Colonic mucosa (tissue), 4 donors: ENCODE measurements around the gene USP10. TPM values are rescaled to one million over a fixed set of nuclear protein-coding genes. Genes with fewer than 3 reads are reported as not detected.

Source experiments
- DNase-seq: peaks from one replicate; pipeline ENCODE4 v3.0.0-alpha.2; 2020
- H3K27ac ChIP-seq: fragments of 200-600 bp; one replicate; pipeline ENCODE4 v1.8.0; 2021
- H3K27me3 ChIP-seq: fragments of 200-600 bp; one replicate; pipeline ENCODE4 v1.8.0; 2021
- H3K36me3 ChIP-seq: fragments of 200-600 bp; one replicate; pipeline ENCODE4 v1.8.0; 2021
- H3K4me1 ChIP-seq: fragments of 200-600 bp; one replicate; pipeline ENCODE4 v1.8.0; 2021; ENCODE audit warnings: mild to moderate bottlenecking
- H3K4me3 ChIP-seq: fragments of 200-600 bp; one replicate; pipeline ENCODE4 v1.8.0; 2021
- H3K9ac ChIP-seq, 2 donors: one replicate each; pipeline ENCODE4 v1.7.0; 2013; ENCODE audit warnings: control low read depth in 2 of 2, low read depth in 2 of 2, low read length in 2 of 2
- H3K9me3 ChIP-seq: fragments of 200-600 bp; one replicate; pipeline ENCODE4 v1.8.0; 2021
- intact Hi-C: fragments of 100-400 bp; cut with DNase I; formaldehyde crosslinking; loops from one replicate; pipeline ENCODE4 v1.14.1; 2022
- total RNA-seq, 2 donors: library from RNA; stranded (reverse); fragmentation: NEBNext Ultra II Directional in 1 of 2; extraction: Animal tissue kit (Norgen Biotek cat#: 25700) in 1 of 2; gene quantifications; one replicate each; pipeline ENCODE4 v1.2.1, GENCODE V29; 2021
- TF ChIP-seq, protein P1 (sequence below): fragments of 200-600 bp; IDR thresholded peaks from one replicate; pipeline ENCODE4 v1.8.0; 2022; ENCODE audit warnings: antibody characterized with exemption, mild to moderate bottlenecking
- donor health status: healthy.
- donor health status: DM: no; HTN: no; CAD: no.
- donor health status: DM: no; HTN: no; CAD: no.

USP10 gene
- total RNA-seq, 2 donors from 2014 or later = 70.0 to 88.2 TPM

DNA sequence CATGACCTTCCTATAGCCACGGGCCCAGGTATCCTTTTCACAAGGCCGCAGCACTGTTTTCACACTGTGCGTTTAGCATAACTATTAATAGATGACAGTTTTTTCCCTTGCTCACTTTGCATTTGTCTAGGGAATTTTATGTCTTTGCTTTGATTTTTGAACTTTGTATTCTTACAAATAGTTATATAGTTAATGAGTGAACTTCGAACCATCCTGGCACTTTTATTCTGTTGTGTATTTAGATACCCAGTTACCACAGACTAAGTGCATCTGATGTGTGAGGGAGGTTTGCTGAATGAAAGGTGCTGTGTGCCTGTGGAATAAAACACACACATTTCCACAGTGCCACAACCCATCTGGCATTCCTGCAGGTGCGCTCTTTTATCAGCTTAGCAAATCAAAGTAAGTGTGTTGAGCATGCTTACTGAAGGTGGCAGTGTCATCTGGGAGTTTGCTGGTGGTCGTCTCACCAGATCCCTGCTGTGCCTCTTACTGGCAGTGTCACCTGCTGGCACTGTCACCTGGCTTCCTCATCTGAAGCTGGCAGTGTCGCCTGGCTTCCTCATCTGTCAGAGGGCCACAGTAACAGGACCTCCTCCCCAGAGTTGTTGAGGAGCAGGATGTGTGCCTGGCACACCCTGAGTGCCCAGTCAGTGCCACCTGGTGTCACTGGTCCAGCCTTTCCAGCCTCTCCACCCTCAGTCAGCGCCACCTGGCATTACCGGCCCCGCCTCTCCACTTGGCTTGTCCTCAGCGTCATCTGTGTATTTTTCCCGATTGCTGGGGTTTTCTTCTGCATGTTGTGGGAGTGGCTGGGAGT is 37.6 kb downstream of the USP10 start:
- intact Hi-C loops = no loop called here
- TF ChIP-seq, protein P1, sequence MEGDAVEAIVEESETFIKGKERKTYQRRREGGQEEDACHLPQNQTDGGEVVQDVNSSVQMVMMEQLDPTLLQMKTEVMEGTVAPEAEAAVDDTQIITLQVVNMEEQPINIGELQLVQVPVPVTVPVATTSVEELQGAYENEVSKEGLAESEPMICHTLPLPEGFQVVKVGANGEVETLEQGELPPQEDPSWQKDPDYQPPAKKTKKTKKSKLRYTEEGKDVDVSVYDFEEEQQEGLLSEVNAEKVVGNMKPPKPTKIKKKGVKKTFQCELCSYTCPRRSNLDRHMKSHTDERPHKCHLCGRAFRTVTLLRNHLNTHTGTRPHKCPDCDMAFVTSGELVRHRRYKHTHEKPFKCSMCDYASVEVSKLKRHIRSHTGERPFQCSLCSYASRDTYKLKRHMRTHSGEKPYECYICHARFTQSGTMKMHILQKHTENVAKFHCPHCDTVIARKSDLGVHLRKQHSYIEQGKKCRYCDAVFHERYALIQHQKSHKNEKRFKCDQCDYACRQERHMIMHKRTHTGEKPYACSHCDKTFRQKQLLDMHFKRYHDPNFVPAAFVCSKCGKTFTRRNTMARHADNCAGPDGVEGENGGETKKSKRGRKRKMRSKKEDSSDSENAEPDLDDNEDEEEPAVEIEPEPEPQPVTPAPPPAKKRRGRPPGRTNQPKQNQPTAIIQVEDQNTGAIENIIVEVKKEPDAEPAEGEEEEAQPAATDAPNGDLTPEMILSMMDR = no peak
- peak; percentile 89 for DNase-seq
- Histone ChIP-seq H3K9ac (peak overlapping the region in 1 of 2 donors; percentile 71), H3K27me3 (no peaks in the 10 kb centered on the region), H3K9me3 (no peaks in the 10 kb centered on the region), H3K27ac (peak overlapping the region; percentile 63), H3K36me3 (no peaks in the 10 kb centered on the region), H3K4me3 (no peak overlapping the region), H3K4me1 (peaks cover 22% of the 10 kb centered on the region)

GRCh38 chr16:84738255-84739038 is 38.6 kb downstream of the USP10 start:
- Histone ChIP-seq H3K27ac (peak overlapping the region; percentile 63), H3K9ac (peak overlapping the region in 1 of 2 donors; percentile 71), H3K9me3 (no peaks in the 10 kb centered on the region), H3K4me3 (no peak overlapping the region), H3K27me3 (no peaks in the 10 kb centered on the region), H3K4me1 (peaks cover 12% of the 10 kb centered on the region), H3K36me3 (no peaks in the 10 kb centered on the region)
- intact Hi-C loops = no loop called here
- DNase-seq = peak; percentile 94
- TF ChIP-seq, protein P1 = peak; percentile 92

DNA sequence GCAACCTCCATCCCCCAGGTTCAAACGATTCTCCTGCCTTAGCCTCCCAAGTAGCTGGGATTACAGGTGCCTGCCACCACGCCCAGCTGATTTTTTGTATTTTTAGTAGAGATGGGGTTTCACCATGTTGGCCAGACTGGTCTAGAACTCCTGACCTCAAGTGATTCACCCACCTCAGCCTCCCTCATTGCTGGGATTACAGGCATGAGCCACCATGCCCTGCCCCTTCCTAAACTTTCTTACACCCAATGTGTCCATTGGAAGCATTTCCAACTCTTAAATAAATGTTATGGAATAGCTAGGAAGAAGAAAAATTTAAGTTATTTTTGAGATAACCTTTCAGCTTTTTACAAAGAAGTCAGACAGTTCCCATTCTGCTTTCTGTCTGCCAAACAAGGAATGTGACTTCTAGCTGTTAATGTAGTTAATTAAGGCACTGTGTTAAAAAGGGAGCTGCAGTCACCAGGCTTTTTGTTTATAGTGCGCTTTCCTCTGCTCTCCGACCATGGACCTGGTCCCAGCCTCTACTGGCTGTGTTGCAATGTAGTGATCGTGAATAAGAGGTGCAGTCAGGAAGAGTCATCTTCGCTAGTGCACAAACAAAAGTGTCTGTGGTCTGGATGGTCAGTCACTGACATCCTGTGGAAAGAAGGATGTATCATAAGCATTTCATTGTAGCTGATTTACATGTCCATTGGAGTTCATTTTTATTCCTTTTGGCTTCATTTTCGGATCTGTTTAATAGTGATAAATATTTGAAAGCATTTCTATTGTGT is 39.7 kb downstream of the USP10 start:
- peak overlapping the region; percentile 31 for H3K27ac ChIP-seq
- no peak for DNase-seq
- H3K4me3 ChIP-seq = no peak overlapping the region
- H3K36me3 ChIP-seq = no peaks in the 10 kb centered on the region
- intact Hi-C loops = no loop called here
- no peaks in the 10 kb centered on the region for H3K27me3 ChIP-seq
- H3K4me1 ChIP-seq = peaks cover 12% of the 10 kb centered on the region
- TF ChIP-seq, protein P1 = no peak
- no peak overlapping the region for H3K9ac ChIP-seq
- H3K9me3 ChIP-seq = no peaks in the 10 kb centered on the region

DNA sequence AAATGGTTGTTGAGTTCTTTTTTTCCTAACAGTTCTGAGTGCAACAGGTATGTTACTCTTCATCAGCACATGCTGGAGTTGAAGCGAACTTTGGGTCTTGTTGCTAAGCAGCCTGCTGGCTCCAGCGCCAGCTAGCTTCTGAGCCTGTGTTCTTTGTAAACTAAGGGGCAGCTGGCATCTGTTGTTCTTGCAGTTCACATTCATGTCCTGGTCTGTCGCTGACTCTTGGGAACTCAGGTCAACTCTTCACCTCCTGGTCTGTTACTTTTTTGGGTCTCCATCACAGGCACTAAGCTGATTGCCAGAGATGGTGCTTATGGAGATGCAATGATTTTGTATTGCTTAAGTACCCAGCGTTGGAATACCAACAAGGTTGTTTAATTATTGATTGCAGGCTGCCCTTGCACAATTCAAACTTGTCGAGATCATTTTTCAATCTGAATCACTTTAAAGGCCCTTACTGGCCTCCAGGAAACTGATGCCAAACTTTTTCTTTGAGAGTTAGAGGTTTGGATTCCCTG is 40.9 kb downstream of the USP10 start:
- Histone ChIP-seq H3K9me3 (no peaks in the 10 kb centered on the region), H3K36me3 (no peaks in the 10 kb centered on the region), H3K4me3 (no peak overlapping the region), H3K27ac (no peak overlapping the region), H3K9ac (no peak overlapping the region), H3K4me1 (peaks cover 12% of the 10 kb centered on the region), H3K27me3 (no peaks in the 10 kb centered on the region)
- intact Hi-C loops = no loop called here
- DNase-seq = no peak
- TF ChIP-seq, protein P1 = no peak

GRCh38 chr16:84741340-84741830 is 41.6 kb downstream of the USP10 start:
- no peak overlapping the region for H3K27ac ChIP-seq

More at GRCh38 chr16:84741340-84741830, 41.6 kb downstream of the USP10 start:
- Histone ChIP-seq H3K9me3 (no peaks in the 10 kb centered on the region), H3K9ac (no peak overlapping the region), H3K4me3 (no peak overlapping the region), H3K4me1 (peaks cover 12% of the 10 kb centered on the region), H3K27me3 (no peaks in the 10 kb centered on the region), H3K36me3 (no peaks in the 10 kb centered on the region)
- TF ChIP-seq, protein P1 = no peak
- intact Hi-C loops = no loop called here
- no peak for DNase-seq
